Neural crest cell (in vitro differentiated cells): ENCODE data around the gene OR4E1. TPM values are rescaled to one million over a fixed set of nuclear protein-coding genes. Genes with fewer than 3 reads are reported as not detected.

Experiments used
- DNase-seq: peaks from one replicate; pipeline ENCODE4 v3.0.0; 2021; ENCODE audit warnings: low read depth, mixed read lengths, low spot score
- H3K27ac Mint-ChIP-seq: one replicate; pipeline ENCODE4 v1.8.0; 2021; ENCODE audit warnings: mild to moderate bottlenecking, mixed read lengths; ENCODE audit not compliant: unreplicated experiment
- H3K27me3 Mint-ChIP-seq: 2 replicates; pipeline ENCODE4 v1.8.0; 2021; ENCODE audit warnings: low read depth, mild to moderate bottlenecking, mixed read lengths
- H3K36me3 Mint-ChIP-seq: 2 replicates; pipeline ENCODE4 v1.8.0; 2021; ENCODE audit warnings: low read depth, mild to moderate bottlenecking, mixed read lengths
- H3K4me1 Mint-ChIP-seq: 2 replicates; pipeline ENCODE4 v1.8.0; 2021; ENCODE audit warnings: mixed read lengths
- H3K4me3 Mint-ChIP-seq: one replicate; pipeline ENCODE4 v1.8.0; 2021; ENCODE audit warnings: mild to moderate bottlenecking, mixed read lengths
- H3K9me3 Mint-ChIP-seq: 2 replicates; pipeline ENCODE4 v1.8.0; 2021; ENCODE audit warnings: mixed read lengths
- CTCF ChIP-seq: fragments of 200-600 bp; sonication (generic); conservative IDR thresholded peaks from 2 replicates; pipeline ENCODE4 v1.5.0; 2021; ENCODE audit warnings: antibody characterized with exemption, mild to moderate bottlenecking
- long read RNA-seq: library from polyadenylated mRNA; unstranded; transcript quantifications from one replicate; pipeline ENCODE4 v2.0.0, GENCODE V29; 2020
- total RNA-seq: library from RNA; stranded (reverse); gene quantifications from 2 replicates; pipeline ENCODE4 v1.2.1, GENCODE V29; 2021

OR4E1 gene
- not detected in 2 replicates for total RNA-seq
- long read RNA-seq = 0 reads

- Mint-ChIP-seq H3K36me3 (no peaks in the 10 kb centered on the region), H3K9me3 (no peaks in the 10 kb centered on the region), H3K27ac (no peak within 1 kb of the TSS)
Observed at GRCh38 chr14:21673718-21674117, at the start of gene OR4E1. TSS of gene OR4E1 (minus strand) at chr14:21673818. CDS start at chr14:21670935, 2,883 bp downstream.

GRCh38 chr14:21721504-21721903, 47.9 kb upstream of the OR4E1 start:
- TF ChIP-seq CTCF = no peak
- H3K27ac Mint-ChIP-seq = no peak overlapping the region
- DNase-seq = no peak
- peaks cover 93% of the 10 kb centered on the region for H3K27me3 Mint-ChIP-seq
- no peak overlapping the region for H3K4me3 Mint-ChIP-seq
- no peaks in the 10 kb centered on the region for H3K36me3 Mint-ChIP-seq
- no peaks in the 10 kb centered on the region for H3K4me1 Mint-ChIP-seq
- H3K9me3 Mint-ChIP-seq = no peaks in the 10 kb centered on the region

More at GRCh38 chr14:21673718-21674117, at the start of gene OR4E1:
- Mint-ChIP-seq H3K4me3 (no peak within 1 kb of the TSS), H3K27me3 (peaks cover 47% of the 10 kb centered on the region), H3K4me1 (no peaks in the 10 kb centered on the region)
- no peak for TF ChIP-seq CTCF
- DNase-seq = no peak

- Mint-ChIP-seq H3K36me3 (no peaks in the 10 kb centered on the region), H3K27me3 (peaks cover 91% of the 10 kb centered on the region), H3K4me3 (no peak overlapping the region), H3K27ac (no peak overlapping the region), H3K4me1 (no peaks in the 10 kb centered on the region), H3K9me3 (no peaks in the 10 kb centered on the region)
- no peak for DNase-seq
- no peak for TF ChIP-seq CTCF
Observed at GRCh38 chr14:21719841-21720240, 46.2 kb upstream of the OR4E1 start.

DNA sequence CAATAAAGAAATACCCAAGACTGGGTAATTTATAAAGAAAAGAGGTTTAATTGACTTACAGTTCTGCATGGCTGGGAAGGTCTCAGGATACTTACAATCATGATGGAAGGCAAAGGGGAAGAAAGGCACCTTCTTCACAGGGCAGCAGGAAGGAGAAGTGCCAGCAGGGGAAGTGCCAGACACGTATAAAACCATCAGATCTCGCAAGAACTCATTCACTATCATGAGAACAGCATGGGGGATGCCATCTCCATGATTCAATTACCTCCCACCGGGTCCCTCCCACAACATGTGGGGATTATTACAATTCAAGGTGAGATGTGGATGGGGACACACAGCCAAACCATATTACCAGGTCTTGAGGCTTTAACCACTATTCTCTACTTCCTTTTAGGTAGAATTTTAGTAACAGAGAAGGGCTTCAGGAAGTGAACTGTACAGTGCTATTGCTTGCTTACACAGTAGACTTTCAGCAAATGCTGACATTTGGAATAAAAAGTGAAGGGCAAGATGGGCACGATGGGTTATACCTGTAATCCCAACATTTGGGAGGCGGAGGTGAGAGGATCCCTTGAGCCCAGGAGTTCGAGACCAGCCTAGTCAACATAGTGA, 40.8 kb upstream of the OR4E1 start:
- no peak overlapping the region for H3K4me3 Mint-ChIP-seq
- H3K36me3 Mint-ChIP-seq = no peaks in the 10 kb centered on the region
- H3K27me3 Mint-ChIP-seq = peaks cover 78% of the 10 kb centered on the region
- no peak overlapping the region for H3K27ac Mint-ChIP-seq
- no peak for TF ChIP-seq CTCF
- H3K9me3 Mint-ChIP-seq = peaks cover 2% of the 10 kb centered on the region
- DNase-seq = no peak
- no peaks in the 10 kb centered on the region for H3K4me1 Mint-ChIP-seq

GRCh38 chr14:21712036-21712435, 38.4 kb upstream of the OR4E1 start:
- DNase-seq = no peak
- H3K36me3 Mint-ChIP-seq = no peaks in the 10 kb centered on the region
- H3K9me3 Mint-ChIP-seq = peaks cover 3% of the 10 kb centered on the region
- peaks cover 69% of the 10 kb centered on the region for H3K27me3 Mint-ChIP-seq
- no peak overlapping the region for H3K4me3 Mint-ChIP-seq
- no peaks in the 10 kb centered on the region for H3K4me1 Mint-ChIP-seq
- TF ChIP-seq CTCF = no peak
- no peak overlapping the region for H3K27ac Mint-ChIP-seq
